Measurements from ENCODE around the gene SELPLG. TPM values are rescaled to one million over a fixed set of nuclear protein-coding genes. Genes with fewer than 3 reads are reported as not detected.

Gene SELPLG
- total RNA-seq, 2 experiments from 2014 or later: 56.8 to 60.1 TPM

GRCh38 chr12:108616941-108617858 is 16.5 kb downstream of the SELPLG start:
- intact Hi-C loops (cut with micrococcal nuclease): loop anchor here (1.0 to 2.0 kb wide), 6 partner anchors 11 to 186 kb away; partner anchors contain the start of gene SELPLG
- Mint-ChIP-seq H3K36me3 (peaks cover 25% of the 10 kb centered on the region), H3K27me3 (no peaks in the 10 kb centered on the region), H3K4me1 (ENCODE audit: low read depth) (peaks cover 46% of the 10 kb centered on the region), H3K9me3 (peaks cover 14% of the 10 kb centered on the region), H3K27ac (peak overlapping the region; percentile 93), H3K4me3 (peak overlapping the region; percentile 23)
- CTCF ChIA-PET: interaction anchor here (0.6 to 13.9 kb wide), 39 partner anchors 9 to 903 kb away, joined by 3 to 472 read pairs (median 5); partner anchors contain the start of genes ALKBH2, ISCU, SART3 and SELPLG
- POLR2A ChIA-PET: interaction anchor here (0.6 to 4.2 kb wide), 13 partner anchors 11 to 240 kb away, joined by 3 to 48 read pairs (median 6); partner anchors contain the start of genes ISCU, SART3, SELPLG and SSH1
- DNase-seq: peak; percentile 93

GRCh38 chr12:108616359-108616758 is 17.3 kb downstream of the SELPLG start:
- Mint-ChIP-seq H3K4me1 (ENCODE audit: low read depth) (peaks cover 47% of the 10 kb centered on the region), H3K27me3 (no peaks in the 10 kb centered on the region), H3K36me3 (peaks cover 21% of the 10 kb centered on the region), H3K27ac (peak overlapping the region; percentile 93), H3K4me3 (no peak overlapping the region), H3K9me3 (peaks cover 14% of the 10 kb centered on the region)
- intact Hi-C loops (cut with micrococcal nuclease): loop anchor here (2.0 kb wide), 2 partner anchors 16 to 48 kb away; partner anchors contain the start of gene SELPLG
- ChIA-PET POLR2A (interaction anchor here (0.6 to 4.2 kb wide), 8 partner anchors 12 to 241 kb away, joined by 3 to 48 read pairs (median 14); partner anchors contain the start of genes ISCU, SART3, SELPLG and SSH1), CTCF (interaction anchor here (1.0 to 13.9 kb wide), 9 partner anchors 12 to 188 kb away, joined by 3 to 472 read pairs (median 14); partner anchors contain the start of genes ISCU, SART3 and SELPLG)
- no peak for DNase-seq

- H3K27me3 Mint-ChIP-seq: no peaks in the 10 kb centered on the region
- H3K9me3 Mint-ChIP-seq: peaks cover 14% of the 10 kb centered on the region
- peaks cover 18% of the 10 kb centered on the region for H3K36me3 Mint-ChIP-seq
- H3K27ac Mint-ChIP-seq: peak overlapping the region; percentile 93
- ChIA-PET POLR2A (interaction anchor here (1.4 to 4.2 kb wide), 5 partner anchors 13 to 54 kb away, joined by 3 to 48 read pairs (median 22); partner anchors contain the start of genes ISCU, SART3 and SELPLG), CTCF (interaction anchor here (1.0 to 13.9 kb wide), 5 partner anchors 17 to 188 kb away, joined by 3 to 472 read pairs (median 14); partner anchors contain the start of genes ISCU, SART3 and SELPLG)
- intact Hi-C loops (cut with micrococcal nuclease): loop anchor here (2.0 kb wide), 2 partner anchors 17 to 49 kb away; partner anchors contain the start of gene SELPLG
- no peak overlapping the region for H3K4me3 Mint-ChIP-seq
- DNase-seq: no peak
- H3K4me1 Mint-ChIP-seq (ENCODE audit: low read depth): peaks cover 44% of the 10 kb centered on the region
These were observed 17.8 kb downstream of the SELPLG start for GRCh38 chr12:108615918-108616317.

DNA sequence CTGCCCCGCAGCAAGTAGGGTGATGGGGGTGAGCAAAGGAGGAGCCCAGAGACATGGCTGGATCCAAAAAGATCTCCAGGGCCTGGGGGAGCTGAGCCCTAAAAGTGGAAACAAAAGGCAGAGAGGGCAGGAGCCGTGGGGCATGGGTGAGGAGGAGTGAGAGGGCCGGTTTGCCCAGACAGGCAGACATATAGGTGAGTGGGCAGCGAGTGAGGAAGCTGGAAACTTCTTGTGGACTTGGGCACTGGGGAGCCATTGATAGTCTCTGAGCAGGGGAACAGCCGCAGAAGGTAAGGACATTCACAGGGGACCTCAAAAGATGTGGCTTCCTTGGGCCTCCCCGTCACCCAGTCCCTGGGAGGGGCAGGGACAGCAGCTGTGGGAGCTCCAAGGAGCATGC is 19.1 kb downstream of the SELPLG start:
- Mint-ChIP-seq H3K9me3 (peaks cover 14% of the 10 kb centered on the region), H3K27ac (no peak overlapping the region), H3K36me3 (peaks cover 16% of the 10 kb centered on the region), H3K27me3 (no peaks in the 10 kb centered on the region), H3K4me1 (ENCODE audit: low read depth) (peaks cover 39% of the 10 kb centered on the region), H3K4me3 (no peak overlapping the region)
- intact Hi-C loops (cut with micrococcal nuclease): no loop called here
- no peak for DNase-seq
- CTCF ChIA-PET: interaction anchor here (1.5 to 13.9 kb wide), 2 partner anchors 50 to 189 kb away, joined by 3 to 472 read pairs; partner anchors contain the start of genes ISCU and SART3
- POLR2A ChIA-PET: no interaction called here

GRCh38 chr12:108614041-108614440 is 19.7 kb downstream of the SELPLG start:
- intact Hi-C loops (cut with micrococcal nuclease): no loop called here
- peaks cover 14% of the 10 kb centered on the region for H3K9me3 Mint-ChIP-seq
- peaks cover 16% of the 10 kb centered on the region for H3K36me3 Mint-ChIP-seq
- H3K27me3 Mint-ChIP-seq: no peaks in the 10 kb centered on the region
- H3K4me1 Mint-ChIP-seq (ENCODE audit: low read depth): peaks cover 39% of the 10 kb centered on the region
- H3K4me3 Mint-ChIP-seq: no peak overlapping the region
- H3K27ac Mint-ChIP-seq: no peak overlapping the region
- no peak for DNase-seq
- ChIA-PET POLR2A (no interaction called here), CTCF (interaction anchor here (1.5 to 13.9 kb wide), 2 partner anchors 49 to 189 kb away, joined by 3 to 472 read pairs; partner anchors contain the start of genes ISCU and SART3)

DNA sequence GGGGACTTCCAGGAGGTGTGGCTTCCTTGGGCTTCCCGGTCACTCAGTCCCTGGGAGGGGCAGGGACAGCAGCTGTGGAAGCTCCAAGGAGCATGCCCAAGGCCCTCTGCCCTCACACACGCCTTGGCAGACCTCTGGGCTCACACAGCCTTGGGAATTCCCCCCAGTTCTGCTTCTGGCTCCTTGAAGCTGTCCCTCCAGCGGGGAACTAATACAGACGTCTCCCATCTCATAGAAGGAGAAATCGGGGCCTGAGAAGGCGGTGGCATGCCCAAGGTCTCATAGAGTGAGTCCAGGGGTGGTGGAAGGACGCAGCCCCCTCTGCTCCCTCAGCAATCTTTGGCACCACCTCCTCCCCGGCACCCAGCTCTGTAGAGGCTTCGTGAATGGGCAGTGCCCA is 20.1 kb downstream of the SELPLG start:
- peaks cover 36% of the 10 kb centered on the region for H3K4me1 Mint-ChIP-seq (ENCODE audit: low read depth)
- CTCF ChIA-PET: interaction anchor here (1.5 to 13.9 kb wide), 3 partner anchors 49 to 190 kb away, joined by 3 to 472 read pairs (median 5); partner anchors contain the start of genes ISCU and SART3
- no peak overlapping the region for H3K4me3 Mint-ChIP-seq
- DNase-seq: no peak
- H3K36me3 Mint-ChIP-seq: peaks cover 16% of the 10 kb centered on the region
- H3K27me3 Mint-ChIP-seq: no peaks in the 10 kb centered on the region
- intact Hi-C loops (cut with micrococcal nuclease): no loop called here
- no peak overlapping the region for H3K27ac Mint-ChIP-seq
- POLR2A ChIA-PET: no interaction called here
- peaks cover 14% of the 10 kb centered on the region for H3K9me3 Mint-ChIP-seq

GRCh38 chr12:108612788-108613282 is 20.9 kb downstream of the SELPLG start:
- ChIA-PET POLR2A (interaction anchor here (0.6 kb wide), 1 partner anchor 121 kb away, joined by 4 read pairs; no protein-coding TSS in a partner anchor), CTCF (interaction anchor here (1.0 to 13.9 kb wide), 3 partner anchors 37 to 52 kb away, joined by 5 to 472 read pairs (median 5); partner anchors contain the start of genes ISCU and SART3)
- Mint-ChIP-seq H3K36me3 (peaks cover 16% of the 10 kb centered on the region), H3K4me3 (no peak overlapping the region), H3K27ac (no peak overlapping the region), H3K4me1 (ENCODE audit: low read depth) (peaks cover 29% of the 10 kb centered on the region), H3K9me3 (peaks cover 14% of the 10 kb centered on the region), H3K27me3 (no peaks in the 10 kb centered on the region)
- intact Hi-C loops (cut with micrococcal nuclease): loop anchor here (1.0 kb wide), 1 partner anchor 190 kb away; no protein-coding TSS in a partner anchor
- DNase-seq: no peak

GRCh38 chr12:108611884-108612415 is 21.7 kb downstream of the SELPLG start:
- Mint-ChIP-seq H3K4me3 (no peak overlapping the region), H3K27ac (no peak overlapping the region), H3K4me1 (ENCODE audit: low read depth) (peaks cover 21% of the 10 kb centered on the region), H3K27me3 (no peaks in the 10 kb centered on the region), H3K9me3 (peaks cover 14% of the 10 kb centered on the region), H3K36me3 (peaks cover 14% of the 10 kb centered on the region)
- intact Hi-C loops (cut with micrococcal nuclease): loop anchor here (1.0 kb wide), 1 partner anchor 191 kb away; no protein-coding TSS in a partner anchor
- ChIA-PET CTCF (interaction anchor here (1.5 to 13.9 kb wide), 2 partner anchors 47 to 53 kb away, joined by 5 to 472 read pairs; partner anchors contain the start of genes ISCU and SART3), POLR2A (no interaction called here)
- DNase-seq: peak; percentile 75

DNA sequence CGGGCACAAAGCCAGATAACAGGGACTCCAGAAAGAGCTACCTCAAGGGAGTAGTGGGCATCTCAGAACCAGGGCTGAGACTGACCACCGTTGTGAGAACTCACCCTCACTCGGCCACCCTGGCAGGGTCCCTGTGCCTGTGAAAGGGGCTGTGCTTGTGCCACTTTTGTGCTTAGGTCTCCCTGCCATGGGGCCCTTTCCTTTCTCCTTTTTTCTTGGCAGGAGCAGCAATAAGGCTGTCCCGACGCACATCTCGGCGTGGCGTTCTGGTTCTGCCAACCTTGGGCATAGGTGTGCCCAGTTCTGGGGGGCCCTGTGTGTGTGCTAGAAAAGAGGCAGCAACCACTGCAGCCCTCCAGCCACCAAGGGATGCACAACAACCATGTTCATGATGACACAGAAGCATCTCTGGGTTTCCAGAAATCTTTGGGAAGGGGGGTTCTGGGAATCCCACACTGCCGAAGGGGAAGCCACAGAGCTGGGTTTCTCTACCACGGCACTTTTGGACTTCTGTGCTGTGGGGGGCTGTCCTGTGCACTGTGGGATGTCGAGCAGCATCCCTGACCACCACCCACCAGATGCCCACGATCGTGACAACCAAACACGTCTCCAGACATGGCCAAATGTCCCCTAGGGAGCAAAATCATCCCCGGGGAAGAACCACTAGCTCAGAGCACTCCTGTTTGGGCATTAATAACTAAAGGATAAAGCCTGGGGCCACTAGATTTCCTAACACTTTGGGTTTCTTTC is 22.7 kb downstream of the SELPLG start:
- peaks cover 6% of the 10 kb centered on the region for H3K9me3 Mint-ChIP-seq
- H3K36me3 Mint-ChIP-seq: peaks cover 5% of the 10 kb centered on the region
- H3K27ac Mint-ChIP-seq: no peak overlapping the region
- ChIA-PET CTCF (interaction anchor here (0.7 to 13.9 kb wide), 4 partner anchors 46 to 192 kb away, joined by 3 to 472 read pairs (median 3); partner anchors contain the start of genes ISCU and SART3), POLR2A (no interaction called here)
- peaks cover 12% of the 10 kb centered on the region for H3K4me1 Mint-ChIP-seq (ENCODE audit: low read depth)
- H3K4me3 Mint-ChIP-seq: no peak overlapping the region
- DNase-seq: no peak
- no peaks in the 10 kb centered on the region for H3K27me3 Mint-ChIP-seq
- intact Hi-C loops (cut with micrococcal nuclease): no loop called here

- no peaks in the 10 kb centered on the region for H3K36me3 Mint-ChIP-seq
- no peak overlapping the region for H3K27ac Mint-ChIP-seq
- H3K9me3 Mint-ChIP-seq: no peaks in the 10 kb centered on the region
- POLR2A ChIA-PET: no interaction called here
- no peak overlapping the region for H3K4me3 Mint-ChIP-seq
- CTCF ChIA-PET: interaction anchor here (0.8 to 13.9 kb wide), 3 partner anchors 45 to 193 kb away, joined by 3 to 472 read pairs (median 3); partner anchors contain the start of genes ISCU and SART3
- intact Hi-C loops (cut with micrococcal nuclease): no loop called here
- peaks cover 12% of the 10 kb centered on the region for H3K4me1 Mint-ChIP-seq (ENCODE audit: low read depth)
- no peak for DNase-seq
- peaks cover 2% of the 10 kb centered on the region for H3K27me3 Mint-ChIP-seq
These were observed 23.3 kb downstream of the SELPLG start for GRCh38 chr12:108610336-108610815.

Data from activated CD4-positive, alpha-beta memory T cell treated with anti-CD3 and anti-CD28 coated beads for 36 hours (primary cell).